Smooth muscle cell (in vitro differentiated cells): ENCODE results near the gene CEP83. TPM values are rescaled to one million over a fixed set of nuclear protein-coding genes. Genes with fewer than 3 reads are reported as not detected.
A peak's percentile ranks its signal among the peaks of the same experiment; 100 is the strongest.

Experiments
- DNase-seq: peaks from one replicate; lab custom pipeline; 2025; ENCODE audit not compliant: unreplicated experiment; lab: John Stamatoyannopoulos, UW
- H2AFZ ChIP-seq: fragments of 200-600 bp; sonication (generic); 2 replicates; pipeline ENCODE4 v1.6.0; 2016; ENCODE audit warnings: antibody characterized with exemption, low read depth, mild to moderate bottlenecking
- H3F3A ChIP-seq: fragments of 200-600 bp; sonication (generic); 2 replicates; pipeline ENCODE4 v1.6.0; 2017; ENCODE audit warnings: antibody characterized with exemption, low read depth
- H3K27ac ChIP-seq: fragments of 200-600 bp; sonication (generic); 2 replicates; pipeline ENCODE4 v1.5.1; 2016; ENCODE audit warnings: low read depth, mild to moderate bottlenecking
- H3K27me3 ChIP-seq: fragments of 200-600 bp; sonication (generic); 2 replicates; pipeline ENCODE4 v1.6.1; 2016; ENCODE audit warnings: low read depth, mild to moderate bottlenecking
- H3K36me3 ChIP-seq: fragments of 200-600 bp; sonication (generic); 2 replicates; pipeline ENCODE4 v1.5.1; 2016; ENCODE audit warnings: low read depth
- H3K4me1 ChIP-seq: fragments of 200-600 bp; sonication (generic); 2 replicates; pipeline ENCODE4 v1.5.1; 2016; ENCODE audit warnings: low read depth
- H3K4me2 ChIP-seq: fragments of 200-600 bp; sonication (generic); 2 replicates; pipeline ENCODE4 v1.6.0; 2016; ENCODE audit warnings: mild to moderate bottlenecking
- H3K4me3 ChIP-seq: fragments of 200-600 bp; sonication (generic); 2 replicates; pipeline ENCODE4 v1.5.1; 2016; ENCODE audit warnings: mild to moderate bottlenecking
- H3K79me2 ChIP-seq: fragments of 200-600 bp; sonication (generic); 2 replicates; pipeline ENCODE4 v1.6.0; 2016; ENCODE audit warnings: low read depth, mild to moderate bottlenecking
- H3K9ac ChIP-seq: fragments of 200-600 bp; sonication (generic); 2 replicates; pipeline ENCODE4 v1.6.0; 2016; ENCODE audit warnings: low read depth
- H3K9me3 ChIP-seq: fragments of 200-600 bp; sonication (generic); replicated peaks from 2 replicates; pipeline ENCODE4 v1.5.1; 2016; ENCODE audit warnings: low read depth
- H4K20me1 ChIP-seq: fragments of 200-600 bp; sonication (generic); 2 replicates; pipeline ENCODE4 v1.6.0; 2016; ENCODE audit warnings: low read depth
- CTCF ChIP-seq: fragments of 200-600 bp; sonication (generic); IDR thresholded peaks from 2 replicates; pipeline ENCODE4 v1.5.1; 2017; ENCODE audit warnings: borderline replicate concordance, mild to moderate bottlenecking, antibody characterized with exemption; ENCODE audit not compliant: insufficient read depth, poor library complexity, severe bottlenecking
- WGBS: methylation state at CpG from one replicate; pipeline ENCODE4 v1.1.7; 2016; ENCODE audit warnings: low lambda C conversion rate; 5-methylcytosine and 5-hydroxymethylcytosine counted together
- polyA plus RNA-seq: library from polyadenylated mRNA; unstranded; fragments of >200 nt; fragmentation: Nextera tagmentation; extraction: Ambion mirVana; gene quantifications from 2 replicates; pipeline ENCODE4 v1.2.1, GENCODE V29; 2016
- total RNA-seq: library from RNA; depleted of rRNA; stranded (reverse); fragments of >200 nt; gene quantifications from 2 replicates; pipeline ENCODE4 v1.2.3, GENCODE V29; 2014

CEP83 gene
- total and polyA plus RNA-seq, 2 experiments from 2014 or later = 2.8 to 30.3 TPM

GRCh38 chr12:94498073-94498472 lies 38.4 kb upstream of the CEP83 start:
- WGBS = 83% methylated on average over 8 of the region's 8 CpGs
- no peaks in the 10 kb centered on the region for H3K9me3 ChIP-seq
- H3K4me2 ChIP-seq = no peak overlapping the region
- no peaks in the 10 kb centered on the region for H3K79me2 ChIP-seq
- H3K27me3 ChIP-seq = no peaks in the 10 kb centered on the region
- H3K9ac ChIP-seq = no peak overlapping the region
- no peaks in the 10 kb centered on the region for H3K4me1 ChIP-seq
- H2AFZ ChIP-seq = no peak overlapping the region
- H3K27ac ChIP-seq = no peak overlapping the region
- TF ChIP-seq CTCF = no peak
- DNase-seq = no peak
- H4K20me1 ChIP-seq = no peaks in the 10 kb centered on the region
- no peak overlapping the region for H3K4me3 ChIP-seq
- H3K36me3 ChIP-seq = no peaks in the 10 kb centered on the region
- H3F3A ChIP-seq = no peaks in the 10 kb centered on the region

DNA sequence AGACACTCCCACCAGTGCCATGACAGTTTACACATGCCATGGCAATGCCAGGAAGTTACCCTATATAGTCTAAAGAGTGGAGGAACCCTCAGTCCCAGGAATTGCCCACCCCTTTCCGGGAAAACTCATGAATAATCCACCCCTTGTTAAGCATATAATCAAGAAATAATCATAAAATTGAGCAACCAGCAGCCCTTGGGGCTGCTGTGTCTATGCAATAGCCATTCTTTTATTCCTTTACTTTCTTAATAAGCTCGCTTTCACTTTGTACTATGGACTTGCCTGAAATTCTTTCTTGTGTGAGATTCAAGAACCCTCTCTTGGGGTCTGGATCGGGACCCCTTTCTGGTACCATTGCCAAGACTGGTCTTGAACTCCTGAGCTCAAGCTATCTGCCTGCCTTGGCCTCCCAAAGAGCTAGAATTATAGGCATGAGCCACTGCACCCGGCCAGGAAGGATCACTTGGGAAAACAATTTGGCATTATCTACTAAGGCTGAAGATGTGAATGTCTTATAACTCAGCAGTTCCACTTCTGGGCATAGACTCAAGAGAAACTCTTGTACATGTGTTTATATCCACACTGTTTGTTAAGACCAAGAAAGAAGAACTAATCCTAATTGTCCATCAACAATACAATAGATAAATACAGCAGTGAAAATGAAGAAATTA lies 35.9 kb upstream of the CEP83 start:
- no peaks in the 10 kb centered on the region for H3F3A ChIP-seq
- TF ChIP-seq CTCF = no peak
- H3K27me3 ChIP-seq = peaks cover 5% of the 10 kb centered on the region
- no peaks in the 10 kb centered on the region for H4K20me1 ChIP-seq
- 91% methylated on average over 4 of the region's 4 CpGs for WGBS
- H3K9me3 ChIP-seq = no peaks in the 10 kb centered on the region
- no peaks in the 10 kb centered on the region for H3K36me3 ChIP-seq
- H3K4me2 ChIP-seq = no peak overlapping the region
- no peak overlapping the region for H3K4me3 ChIP-seq
- no peak overlapping the region for H2AFZ ChIP-seq
- H3K4me1 ChIP-seq = no peaks in the 10 kb centered on the region
- no peaks in the 10 kb centered on the region for H3K79me2 ChIP-seq
- no peak for DNase-seq
- H3K27ac ChIP-seq = no peak overlapping the region
- H3K9ac ChIP-seq = no peak overlapping the region

GRCh38 chr12:94491489-94491888 lies 31.8 kb upstream of the CEP83 start:
- no peaks in the 10 kb centered on the region for H4K20me1 ChIP-seq
- 96% methylated on average over 2 of the region's 2 CpGs for WGBS
- H3K79me2 ChIP-seq = no peaks in the 10 kb centered on the region
- H3K4me3 ChIP-seq = no peak overlapping the region
- H3F3A ChIP-seq = no peaks in the 10 kb centered on the region
- H2AFZ ChIP-seq = no peak overlapping the region
- no peak for DNase-seq
- no peak overlapping the region for H3K4me2 ChIP-seq
- no peaks in the 10 kb centered on the region for H3K4me1 ChIP-seq
- no peak overlapping the region for H3K27ac ChIP-seq
- H3K9me3 ChIP-seq = no peaks in the 10 kb centered on the region
- H3K27me3 ChIP-seq = peaks cover 6% of the 10 kb centered on the region
- H3K36me3 ChIP-seq = no peaks in the 10 kb centered on the region
- H3K9ac ChIP-seq = no peak overlapping the region
- no peak for TF ChIP-seq CTCF

DNA sequence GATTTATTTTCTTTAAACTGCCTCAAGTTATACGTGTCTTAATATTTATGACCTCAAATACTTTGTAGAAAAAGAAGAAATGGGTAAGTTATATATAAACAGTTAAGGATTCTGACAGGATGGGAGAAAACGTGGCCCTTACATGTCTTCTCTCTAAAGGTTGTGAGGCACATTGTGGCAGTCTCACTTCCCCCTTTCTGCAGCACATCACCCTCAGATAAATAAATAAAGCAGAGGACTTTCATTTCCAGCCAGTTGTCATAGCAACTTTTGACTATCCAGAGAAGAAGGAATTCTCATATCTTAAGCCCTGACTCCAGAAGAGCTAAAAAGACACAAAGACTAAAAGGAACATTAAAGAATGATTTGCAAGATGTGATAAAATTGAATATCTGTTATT lies 28.8 kb upstream of the CEP83 start:
- DNase-seq = no peak
- Histone ChIP-seq H3K27ac (no peak overlapping the region), H3K79me2 (no peaks in the 10 kb centered on the region), H3K9ac (no peak overlapping the region), H3K4me3 (no peak overlapping the region), H3K36me3 (no peaks in the 10 kb centered on the region), H3K27me3 (peaks cover 6% of the 10 kb centered on the region), H3K4me1 (no peaks in the 10 kb centered on the region), H2AFZ (no peak overlapping the region), H4K20me1 (no peaks in the 10 kb centered on the region), H3F3A (no peaks in the 10 kb centered on the region), H3K4me2 (peak overlapping the region; percentile 37), H3K9me3 (no peaks in the 10 kb centered on the region)
- TF ChIP-seq CTCF = no peak
- WGBS = 46% methylated on average over 2 of the region's 2 CpGs
